ENCODE results near the gene TRAF3.

DNA sequence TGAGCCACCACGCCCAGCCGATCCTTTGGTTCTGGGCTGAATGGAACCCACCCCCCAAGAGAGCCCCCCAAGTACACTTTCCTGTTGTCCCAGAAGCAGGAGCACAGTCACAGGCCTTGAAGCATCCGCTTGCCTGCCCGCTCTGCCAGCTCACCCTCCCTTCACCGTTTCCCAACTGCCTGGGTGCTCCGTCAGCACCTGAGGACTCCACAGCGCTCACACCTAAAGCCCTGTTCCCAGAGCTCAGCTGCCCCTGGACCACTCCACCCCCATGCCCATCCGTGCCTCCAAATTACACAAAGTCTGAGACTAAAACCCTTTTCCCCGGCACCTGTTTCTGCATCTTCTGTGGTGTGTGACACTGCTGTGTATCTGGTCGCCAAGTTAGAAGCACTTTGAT lies 44.3 kb upstream of the TRAF3 start:
- TF ChIP-seq, protein P1, sequence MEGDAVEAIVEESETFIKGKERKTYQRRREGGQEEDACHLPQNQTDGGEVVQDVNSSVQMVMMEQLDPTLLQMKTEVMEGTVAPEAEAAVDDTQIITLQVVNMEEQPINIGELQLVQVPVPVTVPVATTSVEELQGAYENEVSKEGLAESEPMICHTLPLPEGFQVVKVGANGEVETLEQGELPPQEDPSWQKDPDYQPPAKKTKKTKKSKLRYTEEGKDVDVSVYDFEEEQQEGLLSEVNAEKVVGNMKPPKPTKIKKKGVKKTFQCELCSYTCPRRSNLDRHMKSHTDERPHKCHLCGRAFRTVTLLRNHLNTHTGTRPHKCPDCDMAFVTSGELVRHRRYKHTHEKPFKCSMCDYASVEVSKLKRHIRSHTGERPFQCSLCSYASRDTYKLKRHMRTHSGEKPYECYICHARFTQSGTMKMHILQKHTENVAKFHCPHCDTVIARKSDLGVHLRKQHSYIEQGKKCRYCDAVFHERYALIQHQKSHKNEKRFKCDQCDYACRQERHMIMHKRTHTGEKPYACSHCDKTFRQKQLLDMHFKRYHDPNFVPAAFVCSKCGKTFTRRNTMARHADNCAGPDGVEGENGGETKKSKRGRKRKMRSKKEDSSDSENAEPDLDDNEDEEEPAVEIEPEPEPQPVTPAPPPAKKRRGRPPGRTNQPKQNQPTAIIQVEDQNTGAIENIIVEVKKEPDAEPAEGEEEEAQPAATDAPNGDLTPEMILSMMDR (IDR thresholded peaks at IDR 0.05) = no peak
- no peak for TF ChIP-seq POLR2A (IDR thresholded peaks at IDR 0.05)
